GM18873 (cell line): ENCODE measurements around the gene AMOTL2.

Experiments used
- ATAC-seq: cut with Tn5 transposase; IDR thresholded peaks from one replicate; pipeline ENCODE4 v1.9.1; 2021; ENCODE audit warnings: mild to moderate bottlenecking, moderate library complexity, moderate number of reproducible peaks; ENCODE audit not compliant: unreplicated experiment, low FRiP score

The AMOTL2 gene

DNA sequence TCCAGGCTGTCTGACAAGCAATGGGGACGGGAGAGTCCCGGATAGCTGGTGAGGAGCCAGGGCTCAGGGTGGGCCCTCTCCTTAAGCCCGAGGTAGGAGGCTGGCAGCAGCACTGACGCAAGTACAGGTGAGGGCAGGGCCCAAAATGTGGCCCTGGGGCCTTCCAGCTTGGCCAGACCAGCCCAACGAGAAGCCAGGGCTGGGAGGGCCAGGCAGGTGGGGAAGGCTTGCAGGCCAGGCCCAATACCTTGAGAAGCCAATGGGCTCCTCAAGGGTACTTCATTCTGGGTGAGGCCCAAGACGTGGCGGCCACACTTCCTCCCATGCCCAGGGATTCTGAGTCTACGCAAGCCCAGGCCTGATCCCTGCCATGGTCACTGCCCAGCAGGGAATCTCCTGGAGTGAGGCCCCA is 37.2 kb downstream of the AMOTL2 start:
- no peak for ATAC-seq

DNA sequence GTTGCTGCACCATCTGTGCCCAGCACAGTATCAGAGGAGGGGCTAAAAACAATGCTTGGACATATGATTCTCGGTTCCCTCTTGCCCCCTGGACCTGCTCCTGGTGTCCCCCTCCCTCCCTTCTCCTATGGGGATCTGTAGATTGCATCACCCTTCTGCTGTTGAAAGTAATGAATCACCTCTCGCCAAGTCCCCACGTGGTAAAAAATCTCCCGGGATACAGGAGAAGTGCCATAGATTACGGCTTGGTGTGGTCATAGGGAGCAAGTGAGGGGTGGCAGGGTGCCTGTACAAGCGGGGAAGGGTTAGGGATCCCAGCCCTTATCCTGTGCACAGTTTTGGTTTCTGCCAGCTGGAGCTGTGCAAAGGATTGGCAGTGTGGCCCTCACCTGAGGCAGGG is 37.7 kb downstream of the AMOTL2 start:
- ATAC-seq: no peak

DNA sequence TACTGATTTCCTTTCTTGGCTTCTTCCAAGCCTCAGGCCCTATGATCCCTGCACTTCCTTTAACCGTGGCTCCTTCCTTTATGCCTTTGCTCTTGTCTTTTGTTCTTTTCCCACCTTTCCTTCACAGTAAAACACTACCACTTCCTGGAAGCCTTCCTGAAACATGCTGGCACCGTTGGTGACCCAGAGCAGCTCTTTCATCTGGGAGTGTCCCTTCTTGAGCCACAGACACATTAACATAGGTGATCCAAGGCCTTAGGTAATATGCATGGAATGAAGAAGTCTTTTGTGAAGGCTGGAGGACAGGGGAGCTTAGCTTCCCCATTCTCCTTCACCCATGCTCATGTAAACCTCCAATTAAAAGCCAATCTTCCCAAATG is 39.4 kb downstream of the AMOTL2 start:
- no peak for ATAC-seq

DNA sequence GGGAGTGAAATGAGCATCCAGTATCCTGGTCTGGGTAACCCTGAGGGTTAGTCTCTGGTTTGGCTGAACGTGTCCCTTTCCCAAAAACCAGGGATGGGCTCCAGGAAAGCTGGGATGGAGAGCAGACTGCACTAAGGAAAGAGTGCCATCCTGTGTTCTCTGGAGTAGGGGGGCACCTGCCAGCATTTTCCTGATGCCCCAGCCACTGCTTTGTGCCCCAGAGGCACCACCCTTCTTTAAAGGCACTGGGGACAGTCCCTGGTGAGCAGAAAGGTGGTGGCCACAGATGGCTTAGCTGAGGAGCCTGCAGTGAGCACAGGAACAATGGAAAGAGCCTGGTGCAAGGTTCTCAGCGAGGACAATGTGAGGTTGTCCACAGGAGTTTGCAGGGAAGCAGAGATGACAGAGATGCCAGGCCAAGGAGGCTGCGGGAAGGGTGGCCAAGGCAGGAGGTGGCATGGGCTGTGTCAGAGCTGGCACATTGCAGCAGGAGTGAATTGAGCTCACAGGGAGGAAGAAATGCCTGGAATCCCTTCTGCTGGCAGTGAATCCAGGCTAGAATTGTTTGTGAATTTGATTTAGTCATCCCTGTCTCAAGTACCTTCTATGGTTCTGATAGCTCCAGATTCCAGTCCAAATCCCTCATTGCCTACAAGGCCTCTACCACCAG is 39.9 kb downstream of the AMOTL2 start:
- ATAC-seq: no peak

DNA sequence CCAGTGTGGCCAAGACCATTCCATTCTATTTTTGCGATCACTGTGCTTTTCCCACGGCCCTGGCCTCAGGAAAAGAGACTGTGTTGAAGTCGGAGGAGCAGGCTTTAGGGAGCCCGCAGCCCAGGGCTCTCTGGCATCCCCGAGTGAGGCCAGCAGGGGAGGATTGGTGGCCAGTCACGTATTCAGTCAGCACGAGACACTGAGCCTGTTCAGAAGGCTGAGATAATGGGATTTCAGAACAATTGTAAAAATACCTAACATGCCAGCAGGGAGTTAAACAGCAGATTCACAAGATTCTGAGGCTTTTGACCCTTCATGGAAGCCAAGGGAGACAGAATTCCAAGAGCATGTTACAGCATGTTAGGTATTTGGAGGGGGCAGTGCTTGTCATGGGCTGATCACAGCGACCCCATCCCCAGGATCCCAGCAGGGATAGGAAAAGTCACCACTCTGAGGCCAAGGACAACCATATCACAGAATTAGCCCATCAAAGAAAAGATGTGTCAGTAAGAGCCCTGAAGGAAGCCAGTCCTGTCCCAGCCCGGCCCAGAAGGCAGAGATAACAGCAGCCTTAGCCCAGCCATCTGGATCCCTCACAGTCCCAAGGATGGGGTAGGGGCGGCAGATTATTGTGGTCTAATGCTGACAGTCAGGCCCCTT is 40.6 kb downstream of the AMOTL2 start:
- ATAC-seq: no peak

DNA sequence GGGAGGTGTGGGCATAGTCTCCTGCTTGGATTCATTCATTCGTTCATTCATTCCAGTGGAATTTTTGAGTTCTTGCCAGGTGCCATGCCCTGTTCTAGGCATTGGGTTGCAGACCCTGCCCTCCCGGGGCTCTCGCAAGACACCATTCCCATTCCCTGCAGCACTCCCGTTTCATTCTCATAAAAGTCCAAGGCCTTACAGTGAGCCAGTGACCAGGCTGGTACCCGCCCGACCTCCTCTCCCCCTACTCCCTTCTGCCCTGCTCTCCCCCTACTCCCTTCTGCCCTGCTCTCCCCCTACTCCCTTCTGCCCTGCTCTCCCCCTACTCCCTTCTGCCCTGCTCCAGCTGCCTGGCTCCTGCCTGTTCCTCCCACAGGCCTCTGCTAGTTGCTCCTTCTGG is 41.9 kb downstream of the AMOTL2 start:
- no peak for ATAC-seq

DNA sequence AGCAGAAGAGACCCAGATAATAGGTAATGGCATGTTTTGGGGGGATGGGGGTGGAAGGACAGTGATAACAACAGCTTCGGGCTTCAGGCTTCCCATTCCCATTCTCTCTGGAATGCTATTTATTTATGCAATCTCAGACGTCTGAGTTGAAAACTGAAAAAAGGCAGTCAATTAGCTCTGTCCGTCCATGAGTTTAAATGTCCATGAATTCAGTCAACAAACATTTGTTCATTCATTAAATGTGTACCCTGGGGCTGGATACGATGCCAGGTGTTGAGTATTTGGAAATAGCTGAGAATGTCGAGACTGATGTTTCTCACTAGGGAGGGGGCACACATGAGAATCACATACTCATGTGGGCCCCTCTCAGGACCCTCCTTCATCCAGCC is 42.4 kb downstream of the AMOTL2 start:
- ATAC-seq: no peak

DNA sequence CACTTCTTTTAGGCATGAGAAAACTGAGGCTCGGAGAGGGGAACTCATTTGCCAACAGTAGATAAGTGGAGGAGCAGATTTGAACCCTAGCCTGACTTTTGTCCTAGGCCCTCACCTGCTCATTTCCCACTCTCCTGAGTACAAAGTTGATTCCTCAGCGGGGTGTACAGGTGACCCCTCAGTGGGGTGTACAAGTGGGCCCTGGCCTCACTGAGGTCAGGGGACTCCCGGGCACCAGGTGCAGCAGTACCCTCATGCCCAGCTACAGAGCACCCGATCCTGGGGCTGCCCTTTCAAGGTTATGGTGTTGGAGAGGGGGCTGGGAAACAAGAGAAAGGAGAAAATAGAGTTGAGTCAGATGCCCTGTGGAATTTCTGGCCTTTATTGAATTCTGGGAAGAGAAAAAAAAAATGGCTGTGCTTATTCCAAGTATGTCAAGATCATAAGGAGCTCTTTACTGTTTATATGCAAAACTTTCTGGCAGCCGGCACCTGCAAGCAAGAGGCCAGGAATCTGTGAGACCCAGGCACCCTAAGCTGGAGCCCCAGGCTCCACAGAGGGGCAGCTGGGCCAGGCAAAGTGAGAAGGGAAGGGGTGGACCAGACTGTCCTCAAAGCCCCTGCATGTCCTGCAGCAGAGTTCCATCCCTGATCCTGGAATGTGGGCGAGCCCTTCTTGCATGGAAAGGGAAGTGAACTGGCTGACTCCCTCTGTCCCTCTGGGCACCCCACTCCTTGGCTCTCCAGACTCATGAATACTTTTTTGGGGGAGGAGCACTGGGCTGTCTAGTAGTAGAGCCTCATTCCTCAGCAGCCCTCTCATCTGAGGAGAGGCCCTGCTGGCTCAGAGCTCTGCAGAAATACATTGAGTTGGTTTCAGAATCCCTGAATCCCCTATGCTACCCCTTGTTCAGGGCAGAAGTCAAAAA is 43.1 kb downstream of the AMOTL2 start:
- ATAC-seq: no peak

DNA sequence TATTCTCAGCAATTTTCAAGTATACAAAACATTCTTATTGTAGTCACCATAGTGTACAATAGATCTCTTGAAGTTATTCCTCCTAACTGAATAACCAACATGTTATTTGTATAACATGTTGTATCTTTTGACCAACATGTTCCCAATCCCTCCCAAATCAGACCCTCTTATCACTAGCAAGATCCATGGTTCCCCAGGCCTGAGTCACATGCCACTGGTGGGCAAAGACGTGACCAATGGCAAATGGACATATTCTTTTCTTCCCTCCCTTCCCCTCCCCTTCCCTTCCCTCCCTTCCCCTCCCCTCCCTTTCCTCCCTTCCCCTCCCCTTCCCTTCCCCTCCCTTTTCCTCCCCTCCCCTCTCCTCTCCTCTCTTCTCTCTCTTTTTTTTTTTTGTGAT is 45.4 kb downstream of the AMOTL2 start:
- no peak for ATAC-seq

DNA sequence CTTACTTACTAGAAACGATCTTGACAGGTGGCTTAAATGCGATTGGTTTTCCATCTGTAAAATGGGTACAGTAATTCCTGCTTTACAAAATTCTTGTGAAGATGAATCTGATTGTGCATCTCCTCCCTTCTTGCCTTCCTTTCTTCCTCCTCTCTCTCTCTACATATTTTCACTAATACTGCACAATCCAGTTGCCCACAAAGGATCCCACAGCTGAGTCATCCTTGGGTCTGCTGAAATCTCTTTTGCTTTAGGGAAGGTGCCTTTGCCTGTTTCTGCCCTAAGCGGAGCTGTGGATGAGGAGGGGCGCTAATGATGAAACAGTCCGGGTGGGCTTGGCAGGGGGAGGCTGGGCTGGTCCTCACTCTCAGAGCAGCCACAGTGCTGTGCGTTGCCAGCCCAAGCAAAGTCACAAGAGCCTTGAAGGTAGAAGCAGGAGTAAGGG is 46.1 kb downstream of the AMOTL2 start:
- ATAC-seq: no peak

DNA sequence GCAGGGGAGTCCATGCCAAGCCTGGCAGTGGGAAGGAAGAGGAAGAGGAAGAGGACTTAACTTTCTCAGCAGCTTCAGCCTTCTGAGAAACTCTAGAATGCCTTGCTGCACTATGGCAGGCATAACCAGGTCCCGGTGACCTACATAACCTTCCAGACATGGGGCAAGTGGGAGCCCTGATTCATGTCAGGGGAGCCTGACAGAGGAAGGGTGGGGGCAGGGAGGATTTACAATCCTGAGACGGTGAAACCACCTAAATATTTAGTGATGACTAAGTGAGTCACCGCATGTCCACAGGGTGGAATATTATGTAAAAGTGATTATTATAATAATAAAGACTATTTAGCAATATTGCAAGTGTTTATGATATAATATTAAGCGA is 46.7 kb downstream of the AMOTL2 start:
- ATAC-seq: no peak

DNA sequence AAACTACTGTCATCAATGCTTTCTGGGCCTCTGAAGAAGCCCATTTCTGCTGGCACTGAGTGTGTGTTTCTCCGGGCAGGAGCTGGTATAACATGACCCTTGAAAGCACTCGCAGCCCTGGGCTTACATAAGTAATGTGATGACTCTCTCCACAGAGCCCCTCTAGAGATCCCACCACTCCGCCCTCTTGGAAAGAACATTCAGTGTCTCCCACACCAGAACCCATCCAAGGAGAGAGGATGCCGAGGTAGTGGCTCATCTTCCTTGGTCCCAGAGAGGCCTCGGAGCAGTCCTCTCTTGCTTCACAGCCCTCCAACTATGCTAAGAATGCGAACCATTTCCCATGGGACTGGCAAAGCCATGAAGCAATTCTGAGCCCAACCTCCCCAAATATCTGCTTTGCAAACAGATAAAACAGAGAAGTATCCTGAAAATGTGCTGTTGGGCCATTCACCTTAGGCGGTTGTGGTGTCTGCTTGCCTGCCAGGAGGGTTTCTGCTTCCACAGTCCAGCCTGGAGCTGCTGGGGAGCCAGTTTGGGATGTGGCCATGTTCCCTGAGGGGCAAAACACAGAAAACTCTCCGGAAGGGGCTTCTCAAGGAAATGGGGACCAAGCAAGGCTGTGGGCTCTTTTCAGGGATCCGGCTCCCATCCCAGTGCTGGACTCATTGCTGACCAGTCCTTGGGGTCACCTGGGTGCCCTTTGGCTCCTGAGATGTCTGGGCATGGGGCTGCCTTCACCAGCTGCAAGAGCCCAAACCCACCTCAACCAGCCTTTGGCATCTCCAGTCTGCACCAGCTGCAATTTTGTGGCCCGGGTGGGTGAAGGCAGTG is 47.3 kb downstream of the AMOTL2 start:
- ATAC-seq: no peak

DNA sequence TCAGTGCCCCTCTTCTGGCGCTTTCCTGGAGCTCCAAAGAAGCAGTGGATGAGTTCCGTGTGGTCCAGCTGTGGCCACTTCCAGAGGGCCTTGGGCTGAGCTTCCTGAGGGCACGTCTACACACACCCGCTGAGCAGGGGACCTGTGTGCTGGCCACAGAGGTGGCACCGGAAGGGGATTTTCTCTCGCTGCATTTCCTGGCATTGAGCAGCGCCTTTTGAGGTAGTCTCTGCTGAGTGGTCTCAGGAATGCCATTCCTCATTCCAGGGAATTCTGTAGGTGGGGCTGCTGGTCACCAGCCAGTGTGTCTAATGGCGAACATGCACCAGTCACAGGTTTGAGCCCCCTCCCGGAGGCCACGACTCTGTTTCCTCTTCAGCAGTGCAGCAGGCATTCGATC is 48.1 kb downstream of the AMOTL2 start:
- no peak for ATAC-seq

DNA sequence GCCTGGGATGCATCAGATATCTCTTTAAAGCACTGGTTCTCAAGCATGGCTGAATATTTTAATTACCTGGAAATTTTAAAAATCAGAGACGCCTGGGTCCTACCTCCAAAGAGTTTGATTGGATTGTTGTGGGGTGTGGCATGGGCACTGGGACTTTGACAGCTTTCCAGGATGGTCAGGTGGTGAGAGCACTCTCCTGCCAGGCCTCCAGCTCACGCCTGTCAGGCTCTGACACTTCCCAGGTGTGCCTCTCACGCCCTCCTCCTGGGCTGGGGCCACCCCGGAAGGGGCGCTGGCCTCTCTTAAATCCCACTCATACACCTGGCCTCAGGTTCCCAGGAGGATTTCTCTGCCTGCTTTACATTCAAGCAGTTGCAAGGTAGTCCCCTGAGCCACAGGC is 48.5 kb downstream of the AMOTL2 start:
- no peak for ATAC-seq

DNA sequence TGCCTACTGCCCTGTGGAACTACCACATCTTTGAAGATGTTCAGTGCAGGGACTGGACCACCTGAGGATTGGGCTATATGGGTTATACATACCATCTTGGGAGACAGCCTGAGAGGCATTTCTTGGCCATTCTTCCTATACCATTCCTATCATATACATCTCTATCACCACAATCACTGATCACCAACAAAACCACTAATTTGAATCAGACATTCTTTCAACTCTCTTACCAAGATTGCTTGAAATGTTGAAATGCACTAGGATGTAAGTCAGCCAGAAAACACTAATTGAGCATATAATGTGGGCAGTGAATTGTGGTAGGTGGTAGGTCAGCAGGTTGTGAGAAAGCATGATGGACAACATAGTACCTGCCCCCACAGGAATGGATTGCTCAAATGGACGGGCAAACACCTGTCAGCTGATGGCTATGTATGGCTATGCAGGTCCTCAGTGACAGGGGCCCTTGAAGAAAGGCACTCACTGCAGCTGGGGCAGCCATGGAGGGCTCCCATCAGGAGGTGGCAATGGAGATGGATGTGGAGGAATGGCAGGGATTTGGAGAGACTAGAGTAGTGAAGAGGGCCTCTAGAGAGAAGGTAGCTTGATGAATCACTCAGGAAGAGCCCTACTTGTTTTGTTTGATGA is 49.1 kb downstream of the AMOTL2 start:
- no peak for ATAC-seq

DNA sequence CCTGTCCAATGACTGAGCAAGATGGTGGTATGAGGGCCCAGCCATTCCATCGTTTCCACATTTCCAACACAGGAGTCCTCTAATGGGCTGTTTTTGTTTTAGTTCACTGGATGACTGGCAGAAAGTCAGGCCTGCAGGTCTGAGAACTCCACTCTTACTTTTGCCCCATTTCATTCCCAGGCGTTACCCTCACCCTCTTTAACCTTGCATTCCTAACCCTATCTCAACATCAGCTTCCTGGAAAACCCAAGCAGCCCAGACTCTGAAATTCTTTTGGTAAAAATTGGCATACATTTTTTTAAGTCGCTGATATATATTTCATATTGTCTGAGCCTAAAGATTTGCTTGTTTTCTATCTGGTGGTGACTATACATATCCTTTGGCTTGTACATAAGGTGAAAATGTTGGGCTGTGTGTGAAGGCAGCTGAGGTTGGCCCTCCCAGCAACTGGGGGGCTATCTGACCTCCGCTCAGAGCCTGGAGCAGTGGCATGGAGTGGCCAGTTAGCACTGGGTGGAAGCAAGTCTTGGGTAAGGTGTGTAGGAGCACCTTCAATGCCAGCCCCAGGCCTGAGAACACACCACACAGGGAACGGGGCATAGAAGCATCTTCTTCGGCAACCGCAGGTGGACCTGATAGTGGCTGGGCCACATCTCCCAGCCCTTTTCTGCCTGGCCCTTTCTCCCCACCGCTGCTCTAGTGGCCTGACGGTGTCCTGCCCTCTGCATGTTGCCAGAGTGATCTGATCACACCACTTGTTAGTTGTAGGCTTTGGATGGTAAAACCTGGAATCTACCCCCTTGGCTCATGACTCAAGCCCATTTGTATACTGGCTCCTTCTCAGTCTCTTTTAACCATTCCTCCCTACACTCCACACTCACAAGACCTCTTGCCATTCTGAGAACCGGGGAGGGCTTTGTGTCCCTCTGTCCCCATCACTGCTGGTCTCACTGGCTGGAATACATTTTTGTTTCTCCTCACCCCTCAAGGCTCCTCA is 50.0 kb downstream of the AMOTL2 start:
- no peak for ATAC-seq

DNA sequence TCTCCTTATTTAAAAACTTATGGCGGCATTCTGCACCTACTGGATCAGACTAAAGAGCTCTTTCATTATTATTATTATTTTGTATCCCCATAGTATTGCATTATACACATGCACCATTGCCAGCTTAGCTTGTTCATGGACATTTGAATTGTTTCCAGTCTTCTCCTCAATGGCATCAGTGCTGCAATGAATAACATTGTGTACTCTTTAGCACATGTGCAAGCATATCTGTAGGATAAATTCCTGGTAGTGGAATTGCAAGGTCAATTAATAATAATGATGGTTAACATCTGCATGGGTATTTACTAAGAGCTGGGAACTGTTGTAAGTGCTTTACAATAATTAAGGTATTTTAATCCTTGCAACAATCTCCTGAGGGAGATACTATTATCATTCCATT is 52.0 kb downstream of the AMOTL2 start:
- no peak for ATAC-seq

DNA sequence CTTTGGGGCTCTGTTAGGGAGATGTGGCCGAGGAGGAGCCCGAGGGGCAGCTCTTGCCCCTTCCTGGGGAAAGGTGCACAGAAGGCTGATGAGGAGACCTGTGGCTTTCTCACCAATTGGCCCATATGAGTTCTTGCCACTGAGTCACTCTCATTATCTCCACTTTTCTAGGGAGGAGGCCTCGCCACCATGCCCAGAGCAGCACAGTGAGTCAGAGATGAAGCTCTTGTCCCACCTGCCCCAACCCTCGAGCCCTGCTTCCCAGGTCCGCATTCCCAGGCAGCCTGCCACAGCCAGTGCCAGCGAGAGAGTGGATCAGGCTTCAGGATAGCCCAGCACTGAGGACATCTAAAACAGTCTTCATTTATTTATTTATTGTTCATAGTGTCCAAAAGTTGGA is 53.5 kb downstream of the AMOTL2 start:
- no peak for ATAC-seq

DNA sequence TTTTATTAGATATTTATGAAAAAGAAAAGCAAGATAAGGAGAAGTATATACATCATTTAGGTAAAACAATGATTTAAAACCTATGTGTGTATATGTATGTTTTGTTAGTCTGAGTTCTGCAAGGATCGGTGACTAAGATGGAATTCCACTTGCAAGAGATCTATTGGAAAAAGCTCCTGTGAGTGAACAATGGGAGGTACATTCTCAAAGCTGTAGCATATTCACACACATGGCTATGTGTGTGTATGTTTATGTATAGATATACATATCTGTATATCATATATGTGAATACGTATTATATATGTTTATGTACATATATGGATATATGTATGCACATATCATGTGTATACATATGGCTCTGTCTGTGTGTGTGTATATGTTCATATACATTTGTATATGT is 54.3 kb downstream of the AMOTL2 start:
- no peak for ATAC-seq
